ENCODE data around the gene TMEM143. TPM values are rescaled to one million over a fixed set of nuclear protein-coding genes. Genes with fewer than 3 reads are reported as not detected.
A peak's percentile ranks its signal among the peaks of the same experiment; 100 is the strongest.

Gene TMEM143
- total RNA-seq: 25.3 TPM

- Histone ChIP-seq H3K9me3 (no peaks in the 10 kb centered on the region), H3K4me3 (peak within 1 kb of the TSS; percentile 61 to 65), H3K27me3 (no peaks in the 10 kb centered on the region), H3K36me3 (no peaks in the 10 kb centered on the region), H3K4me1 (peaks cover 0 to 4% of the 10 kb centered on the region in 2 donors), H3K27ac (peak within 1 kb of the TSS; percentile 72 to 81)
- TF ChIP-seq CTCF (IDR thresholded peaks at IDR 0.05): no peak
- DNase-seq (ENCODE audit: low spot score in 2 of 2): peak; percentile 99
- intact Hi-C loops (cut with DNase I): loop anchor here (1.0 to 10.0 kb wide), 7 partner anchors 27 to 351 kb away; partner anchors contain the start of genes CYTH2, GRWD1, KDELR1 and MAMSTR
These were observed at the start of gene TMEM143, which contains the start of gene SYNGR4 for GRCh38 chr19:48363810-48364597. Gene TMEM143 (minus strand): TSS chr19:48363940. CDS start chr19:48363920, 20 bp downstream. Gene SYNGR4 (plus strand): TSS chr19:48364367. CDS start chr19:48365843, 1,476 bp downstream.

GRCh38 chr19:48405850-48406249, 42.1 kb upstream of the TMEM143 start:
- no peaks in the 10 kb centered on the region for H3K9me3 ChIP-seq
- no peak overlapping the region for H3K27ac ChIP-seq
- TF ChIP-seq CTCF (IDR thresholded peaks at IDR 0.05): no peak
- intact Hi-C loops (cut with DNase I): no loop called here
- no peaks in the 10 kb centered on the region for H3K27me3 ChIP-seq
- no peaks in the 10 kb centered on the region for H3K36me3 ChIP-seq
- no peak for DNase-seq (ENCODE audit: low spot score in 2 of 2)
- H3K4me3 ChIP-seq: no peak overlapping the region
- H3K4me1 ChIP-seq: no peaks in the 10 kb centered on the region

- intact Hi-C loops (cut with DNase I): no loop called here
- no peak for TF ChIP-seq CTCF (IDR thresholded peaks at IDR 0.05)
These were observed 41.4 kb upstream of the TMEM143 start for GRCh38 chr19:48405010-48405659.

GRCh38 chr19:48403606-48404005, 39.9 kb upstream of the TMEM143 start:
- intact Hi-C loops (cut with DNase I): no loop called here
- no peaks in the 10 kb centered on the region for H3K9me3 ChIP-seq
- H3K27me3 ChIP-seq: no peaks in the 10 kb centered on the region
- no peak for TF ChIP-seq CTCF (IDR thresholded peaks at IDR 0.05)
- H3K27ac ChIP-seq: no peak overlapping the region
- no peak overlapping the region for H3K4me3 ChIP-seq
- no peaks in the 10 kb centered on the region for H3K36me3 ChIP-seq
- no peaks in the 10 kb centered on the region for H3K4me1 ChIP-seq
- no peak for DNase-seq (ENCODE audit: low spot score in 2 of 2)

More at GRCh38 chr19:48405010-48405659, 41.4 kb upstream of the TMEM143 start:
- H3K27ac ChIP-seq: no peak overlapping the region
- H3K4me3 ChIP-seq: no peak overlapping the region
- no peaks in the 10 kb centered on the region for H3K27me3 ChIP-seq
- no peak for DNase-seq (ENCODE audit: low spot score in 2 of 2)
- no peaks in the 10 kb centered on the region for H3K36me3 ChIP-seq
- H3K9me3 ChIP-seq: no peaks in the 10 kb centered on the region
- H3K4me1 ChIP-seq: no peaks in the 10 kb centered on the region

GRCh38 chr19:48401287-48401686, 37.5 kb upstream of the TMEM143 start:
- H3K4me3 ChIP-seq: no peak overlapping the region
- intact Hi-C loops (cut with DNase I): no loop called here
- DNase-seq (ENCODE audit: low spot score in 2 of 2): no peak
- H3K36me3 ChIP-seq: no peaks in the 10 kb centered on the region
- H3K4me1 ChIP-seq: no peaks in the 10 kb centered on the region
- H3K27ac ChIP-seq: no peak overlapping the region
- peaks cover 9% of the 10 kb centered on the region for H3K27me3 ChIP-seq
- no peaks in the 10 kb centered on the region for H3K9me3 ChIP-seq
- TF ChIP-seq CTCF (IDR thresholded peaks at IDR 0.05): no peak
